SJCRH30 (cell line): ENCODE measurements around the gene TBC1D28. TPM values are rescaled to one million over a fixed set of nuclear protein-coding genes. Genes with fewer than 3 reads are reported as not detected.
"Not testable (repeated sequence)": the region's sequence is repeated elsewhere in the genome, so short reads cannot be mapped to it uniquely, and the experiment has no call there.

Experiments used
- DNase-seq, 2 experiments: peaks; one replicate each; pipeline ENCODE4 v3.0.0-alpha.2; 2015 to 2020
- H3K27ac ChIP-seq: fragments of 250-450 bp; sonication (Bioruptor Pico); 2 replicates; pipeline ENCODE4 v1.5.1; 2020; ENCODE audit warnings: mild to moderate bottlenecking, moderate library complexity
- H3K27me3 ChIP-seq: fragments of 250-450 bp; sonication (Bioruptor Pico); 2 replicates; pipeline ENCODE4 v1.5.1; 2020; ENCODE audit warnings: mild to moderate bottlenecking, moderate library complexity
- H3K36me3 ChIP-seq: fragments of 250-450 bp; sonication (Bioruptor Pico); 2 replicates; pipeline ENCODE4 v1.5.1; 2020; ENCODE audit warnings: mild to moderate bottlenecking, moderate library complexity
- H3K4me1 ChIP-seq: fragments of 250-450 bp; sonication (Bioruptor Pico); 2 replicates; pipeline ENCODE4 v1.5.1; 2020; ENCODE audit warnings: mild to moderate bottlenecking, moderate library complexity
- H3K4me3 ChIP-seq: fragments of 250-450 bp; sonication (Bioruptor Pico); 2 replicates; pipeline ENCODE4 v1.5.1; 2020; ENCODE audit warnings: mild to moderate bottlenecking, moderate library complexity
- H3K9me3 ChIP-seq: fragments of 250-450 bp; sonication (Bioruptor Pico); replicated peaks from 2 replicates; pipeline ENCODE4 v1.5.1; 2020; ENCODE audit warnings: mild to moderate bottlenecking, moderate library complexity
- total RNA-seq: library from RNA; depleted of rRNA; stranded (reverse); fragments of >200 nt; shearing (Covaris generic); gene quantifications from 2 replicates; pipeline ENCODE4 v1.2.3, GENCODE V29; 2014; rRNA removed

The TBC1D28 gene
- total RNA-seq, 1 experiment from 2014 or later: 0.16 TPM

DNA sequence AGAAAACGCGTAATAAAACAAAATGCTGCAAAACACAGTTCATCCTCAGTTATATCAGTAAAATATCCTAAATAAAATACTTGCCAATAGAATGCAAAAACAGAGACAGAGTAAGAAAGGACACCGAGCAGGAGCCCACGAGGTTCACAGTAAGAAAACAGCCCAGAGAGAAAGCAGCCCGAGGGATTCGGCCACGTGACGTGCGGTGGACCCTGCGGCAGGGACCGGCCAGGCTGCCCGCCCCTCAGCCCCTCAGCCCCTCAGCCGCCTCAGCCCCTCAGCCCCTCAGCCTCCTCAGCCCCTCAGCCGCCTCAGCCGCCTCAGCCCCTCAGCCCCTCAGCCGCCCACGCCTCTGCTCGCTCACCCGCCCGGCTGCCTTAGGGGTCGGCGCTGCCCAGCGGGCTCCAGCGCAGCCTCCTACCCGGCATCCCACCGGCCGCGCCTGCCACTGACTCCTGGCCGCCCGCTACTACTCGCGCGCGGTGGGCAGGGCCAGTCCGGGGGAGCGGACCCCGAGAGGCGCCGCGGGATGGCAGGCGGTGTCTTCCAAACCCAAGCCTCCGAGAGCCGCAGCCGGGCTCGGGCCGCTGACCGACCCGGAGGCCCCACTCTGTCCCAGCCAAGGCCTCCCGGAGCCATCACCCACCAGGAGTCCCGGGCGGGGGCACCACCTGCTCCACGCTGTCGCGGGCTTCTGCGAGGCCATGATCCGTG lies 9.5 kb downstream of the TBC1D28 start:
- peak; percentile 36 to 56 for DNase-seq
- not testable (repeated sequence) for H3K9me3 ChIP-seq, H3K36me3 ChIP-seq, H3K4me1 ChIP-seq, H3K27me3 ChIP-seq, H3K27ac ChIP-seq
- H3K4me3 ChIP-seq: peak overlapping the region; percentile 60

DNA sequence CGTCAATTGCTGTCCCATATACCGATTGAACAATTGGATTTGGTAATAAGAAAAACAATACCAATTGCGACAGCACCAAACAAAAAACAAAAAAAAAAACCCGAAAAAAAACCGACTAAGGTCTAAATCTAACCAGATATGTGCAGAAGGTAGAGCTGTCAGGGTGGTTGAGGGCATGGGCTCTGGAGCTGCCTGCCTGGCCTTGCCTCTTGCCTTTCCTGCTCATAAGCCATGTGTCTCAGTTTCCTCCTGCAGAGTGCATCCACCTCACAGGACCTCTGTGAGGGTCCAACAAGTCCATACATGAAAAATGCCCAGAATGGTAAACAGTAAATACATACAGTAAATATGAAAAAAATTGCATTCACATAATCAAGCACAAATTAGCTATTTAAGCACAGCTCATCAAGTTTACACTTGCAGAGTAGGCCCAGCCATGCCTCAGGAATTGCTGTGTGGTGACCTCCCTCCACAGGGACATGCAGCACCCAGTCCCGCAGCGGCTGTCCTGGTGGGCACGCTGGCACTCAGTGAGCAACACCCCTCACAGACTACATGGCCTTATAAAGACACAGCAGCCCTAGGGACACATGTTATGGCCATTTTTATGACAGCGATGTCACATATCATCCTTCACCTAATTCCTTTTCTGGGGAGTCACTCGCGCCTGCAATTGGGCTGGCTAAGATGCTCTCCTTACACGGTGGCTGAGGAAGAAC lies 17.9 kb downstream of the TBC1D28 start:
- Histone ChIP-seq H3K36me3 (no peaks in the 10 kb centered on the region), H3K27me3 (no peaks in the 10 kb centered on the region), H3K9me3 (no peaks in the 10 kb centered on the region), H3K4me1 (no peaks in the 10 kb centered on the region), H3K4me3 (peak overlapping the region; percentile 69; the same call in 1 of the 2 replicates), H3K27ac (no peak overlapping the region)
- peak in 1 of 2 experiments; percentile 27 for DNase-seq

DNA sequence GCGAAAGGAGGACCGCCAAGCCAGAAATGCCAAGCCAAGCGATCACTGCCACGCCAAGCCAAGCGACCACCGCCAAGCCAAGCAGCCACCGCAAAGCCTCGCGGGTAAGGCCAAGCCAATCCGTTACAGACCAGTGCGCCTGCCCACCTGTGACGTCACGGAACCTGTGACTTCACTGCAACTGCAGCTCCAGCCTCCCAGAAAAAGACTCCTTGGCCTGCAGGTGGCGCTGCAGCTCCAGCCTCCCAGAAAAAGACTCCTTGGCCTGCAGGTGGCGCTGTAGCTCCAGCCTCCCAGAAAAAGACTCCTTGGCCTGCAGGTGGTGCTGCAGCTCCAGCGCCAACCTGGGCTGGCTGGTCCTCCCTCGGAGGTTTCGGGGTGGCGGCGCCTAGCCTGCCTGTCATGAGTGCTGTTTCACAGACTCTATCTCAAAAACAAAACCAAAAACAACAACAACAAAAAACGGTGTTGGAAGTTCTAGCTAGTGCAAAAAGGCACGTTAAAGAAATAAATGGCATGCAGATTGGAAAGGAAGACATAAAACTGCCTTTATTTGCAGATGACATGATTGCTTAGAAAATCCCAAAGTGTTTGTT lies 18.6 kb downstream of the TBC1D28 start:
- H3K4me3 ChIP-seq: peak overlapping the region; percentile 69
- DNase-seq: peak; percentile 99 to 100
- H3K36me3 ChIP-seq, H3K27me3 ChIP-seq, H3K4me1 ChIP-seq, H3K9me3 ChIP-seq: not testable (repeated sequence)
- peak overlapping the region; percentile 57 for H3K27ac ChIP-seq

DNA sequence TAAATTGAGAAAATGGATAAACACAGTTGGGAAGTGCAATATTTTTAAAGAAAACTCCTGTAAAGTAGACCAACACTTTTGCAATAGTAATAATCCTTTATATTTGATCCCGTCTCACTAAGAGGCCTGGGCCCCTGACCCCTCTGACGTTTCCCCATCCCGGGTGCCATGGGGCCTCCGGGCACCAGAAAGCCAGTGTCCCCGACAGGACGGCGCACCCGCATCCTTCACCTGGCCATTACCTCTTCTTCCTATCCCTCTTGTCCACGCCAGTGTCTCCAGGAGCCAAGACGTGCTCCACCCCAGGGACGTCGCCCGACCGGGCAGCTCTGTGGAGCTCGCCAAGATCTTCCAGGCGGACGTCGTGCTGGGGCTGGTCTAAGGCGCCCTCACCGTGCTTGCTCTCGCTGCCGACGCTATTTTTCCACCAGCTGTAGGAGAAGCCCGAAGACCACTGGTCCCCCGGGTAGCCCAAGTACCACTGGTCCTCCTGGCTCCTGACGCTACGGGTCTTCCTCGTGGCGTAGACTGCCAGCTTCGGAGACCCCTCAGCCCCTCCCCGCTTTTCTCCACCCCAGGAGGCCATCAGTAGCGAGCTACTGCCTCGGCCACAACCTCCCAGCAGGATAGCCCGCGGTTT lies 19.2 kb downstream of the TBC1D28 start:
- peak overlapping the region; percentile 69 for H3K4me3 ChIP-seq
- not testable (repeated sequence) for H3K4me1 ChIP-seq, H3K27me3 ChIP-seq, H3K36me3 ChIP-seq, H3K9me3 ChIP-seq
- peak overlapping the region; percentile 57 for H3K27ac ChIP-seq
- peak; percentile 40 to 75 for DNase-seq

DNA sequence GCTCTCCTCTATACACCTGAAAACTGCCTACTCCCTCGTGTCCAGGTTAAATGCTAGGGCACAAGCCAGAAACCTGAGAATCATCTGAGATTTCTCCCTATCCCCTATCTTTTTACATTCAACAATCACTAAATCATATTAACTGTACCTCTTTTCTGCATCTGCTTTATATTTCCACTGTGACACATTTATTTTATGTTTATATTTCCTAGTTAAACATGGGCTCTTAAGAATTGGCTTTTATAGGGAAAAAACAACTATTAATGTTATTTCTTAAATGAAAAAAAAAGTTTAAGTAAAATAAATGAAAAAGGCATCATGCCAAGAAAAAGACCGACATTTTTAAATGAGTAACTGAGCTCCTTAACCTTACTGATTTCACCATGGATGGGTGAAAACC lies 26.6 kb downstream of the TBC1D28 start:
- not testable (repeated sequence) for H3K27me3 ChIP-seq, H3K9me3 ChIP-seq, H3K36me3 ChIP-seq, H3K4me3 ChIP-seq, DNase-seq, H3K4me1 ChIP-seq, H3K27ac ChIP-seq

DNA sequence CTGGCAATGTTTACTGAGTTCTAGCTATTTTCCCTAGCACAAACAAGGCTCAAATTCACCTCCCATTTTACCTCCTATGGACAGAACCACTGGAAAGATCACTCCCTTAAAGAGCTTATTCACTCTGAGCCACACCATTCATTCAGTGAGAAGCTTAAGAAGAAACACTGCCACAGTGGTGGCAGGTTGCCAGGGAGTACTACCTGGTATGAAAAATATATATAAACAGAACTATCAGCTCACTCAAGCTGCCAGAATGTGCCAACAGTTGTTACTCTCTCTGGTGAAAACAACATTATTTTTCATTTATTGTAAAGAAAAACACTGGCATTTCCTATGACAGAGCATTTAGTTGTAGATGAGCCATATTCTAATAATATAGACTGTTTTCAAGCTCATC lies 31.2 kb downstream of the TBC1D28 start:
- H3K4me1 ChIP-seq, H3K27me3 ChIP-seq, H3K27ac ChIP-seq, H3K36me3 ChIP-seq, H3K4me3 ChIP-seq, H3K9me3 ChIP-seq: not testable (repeated sequence)
- DNase-seq: peak; percentile 16 to 25

DNA sequence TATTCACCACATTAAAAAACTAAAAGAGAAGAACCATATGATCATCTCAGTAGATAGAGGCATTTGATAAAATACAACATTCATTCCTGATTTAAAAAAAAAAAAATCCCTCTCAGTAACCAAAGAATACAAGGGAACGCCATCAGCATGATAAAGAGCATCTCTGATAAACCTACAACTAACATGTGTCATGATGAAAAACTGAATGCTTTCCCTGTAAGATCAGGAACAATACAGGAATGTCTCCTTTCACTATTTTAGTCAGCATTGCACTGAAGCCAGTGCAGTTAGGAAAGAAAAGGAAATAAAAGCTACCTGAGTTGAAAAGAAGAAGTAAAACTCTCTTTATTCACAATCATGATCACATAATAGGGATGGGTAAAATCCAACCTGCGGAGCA lies 51.1 kb downstream of the TBC1D28 start:
- not testable (repeated sequence) for H3K27ac ChIP-seq, H3K36me3 ChIP-seq, H3K4me3 ChIP-seq, H3K27me3 ChIP-seq, DNase-seq, H3K4me1 ChIP-seq, H3K9me3 ChIP-seq

Other genes starting within 250 kb of the TBC1D28 start
- not detected in 2 replicates for gene LGALS9C, start 167.6 kb downstream of the TBC1D28 start, total RNA-seq
- gene FOXO3B, start 37.9 kb upstream of the TBC1D28 start, total RNA-seq: 28.4 TPM in 2 replicates
- 0.15 and 0.20 TPM in 2 replicates for gene FBXW10, start 99.7 kb upstream of the TBC1D28 start, total RNA-seq
- gene TVP23B, start 136.8 kb upstream of the TBC1D28 start, total RNA-seq: 82.2 and 97.5 TPM in 2 replicates
- 184 and 187 TPM in 2 replicates for gene PRPSAP2, start 213.7 kb upstream of the TBC1D28 start, total RNA-seq